Suprapubic skin (tissue), 4 donors: ENCODE measurements around the gene TKT.

Experiments used
- CTCF ChIP-seq, 2 donors: fragments of 200-600 bp in 1 of 2; fragments of 450-650 bp in 1 of 2; sonication (generic) in 1 of 2; IDR thresholded peaks; one replicate each; pipeline ENCODE4 v1.5.1; 2016 to 2019; ENCODE audit warnings: antibody characterized with exemption in 2 of 2, mild to moderate bottlenecking in 1 of 2, moderate library complexity in 1 of 2
- EP300 ChIP-seq: sonication (generic); formaldehyde crosslinking; IDR thresholded peaks from one replicate; pipeline ENCODE4 v1.6.1; 2017; ENCODE audit warnings: antibody characterized with exemption
- POLR2AphosphoS5 ChIP-seq, 3 donors: sonication (generic); formaldehyde crosslinking; IDR thresholded peaks; one replicate each; pipeline ENCODE4 v1.6.1; 2017; ENCODE audit warnings: antibody characterized with exemption in 3 of 3

DNA sequence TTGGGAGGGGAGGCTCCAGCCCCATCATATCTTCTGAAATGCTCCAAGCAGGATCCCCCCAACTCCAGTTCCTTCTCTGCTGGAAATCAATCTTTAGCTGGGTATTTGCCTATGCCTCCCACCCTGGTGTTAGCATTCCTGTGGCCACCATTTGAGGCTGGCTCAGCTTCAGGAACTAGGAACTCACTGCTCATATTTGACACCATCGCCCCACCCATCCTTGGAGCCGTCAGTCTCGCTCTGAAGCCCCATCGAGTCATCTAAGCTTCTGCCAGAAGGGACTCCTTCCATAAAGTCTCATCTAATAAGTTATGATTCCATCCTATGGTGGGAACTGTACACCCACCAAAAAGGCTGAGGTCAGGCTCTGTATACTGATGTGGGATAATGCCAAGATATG, 68.4 kb downstream of the TKT start:
- no peak for TF ChIP-seq POLR2AphosphoS5 (IDR thresholded peaks at IDR 0.05)
- TF ChIP-seq CTCF (IDR thresholded peaks at IDR 0.05): no peak
- TF ChIP-seq EP300: no peak
